ENCODE results near the gene AKT3. TPM values are rescaled to one million over a fixed set of nuclear protein-coding genes. Genes with fewer than 3 reads are reported as not detected.
"Not testable (repeated sequence)": the region's sequence is repeated elsewhere in the genome, so short reads cannot be mapped to it uniquely, and the experiment has no call there.

Gene AKT3
- total RNA-seq, 1 experiment from 2014 or later: 35.8 TPM

DNA sequence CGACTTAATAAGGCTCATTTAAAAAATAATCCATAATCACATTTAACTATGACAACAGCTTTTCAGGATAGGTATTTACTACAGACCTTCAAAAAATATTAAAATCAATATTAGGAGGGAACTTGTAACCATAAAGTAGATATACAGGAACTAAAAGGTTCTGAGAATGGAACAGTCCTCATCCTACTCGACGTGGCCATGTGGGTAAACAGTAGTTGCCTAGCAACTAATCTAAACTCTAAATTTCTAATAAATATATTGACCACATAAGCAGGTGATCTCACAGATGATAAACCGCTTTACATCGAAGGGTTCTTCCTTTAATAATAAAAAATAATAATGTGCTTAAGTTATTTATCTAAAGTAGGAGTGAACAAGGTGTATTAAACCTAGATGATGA, 7.9 kb downstream of the AKT3 start:
- DNase-seq (ENCODE audit: low read depth): no peak

- DNase-seq (ENCODE audit: low read depth): no peak
Measured at GRCh38 chr1:243841507-243841906, 8.5 kb downstream of the AKT3 start.

DNA sequence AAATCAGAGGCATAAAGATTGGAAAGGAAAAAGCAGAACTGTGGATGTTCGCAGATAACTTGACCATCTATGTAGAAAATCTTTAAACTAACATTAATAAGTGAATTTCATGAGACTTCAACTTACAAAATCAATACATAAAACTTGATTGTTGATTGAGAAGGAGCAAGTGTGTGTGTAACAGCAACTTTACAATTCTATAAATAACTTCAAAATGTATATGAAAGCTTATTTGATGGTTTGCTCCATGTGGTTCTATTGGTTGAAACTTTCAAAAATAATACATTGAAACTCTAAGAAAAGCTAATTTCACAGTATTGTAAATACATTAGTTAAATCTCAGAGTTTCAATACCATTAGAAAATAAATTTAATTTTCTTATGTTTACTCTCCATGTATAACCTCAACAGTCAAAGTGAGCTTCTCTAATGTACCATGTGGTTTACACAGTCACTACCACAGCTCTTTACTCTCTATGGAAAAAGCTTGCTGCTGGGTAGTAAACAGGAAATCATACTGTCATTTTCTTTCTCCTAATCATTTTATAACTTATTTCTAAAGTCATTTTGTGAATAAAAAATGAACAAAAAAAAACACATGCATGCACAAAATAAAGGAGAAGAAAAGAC, 12.0 kb downstream of the AKT3 start:
- DNase-seq (ENCODE audit: low read depth): no peak

GRCh38 chr1:243834130-243834529, 15.9 kb downstream of the AKT3 start:
- no peak for DNase-seq (ENCODE audit: low read depth)

GRCh38 chr1:243831463-243831862, 18.6 kb downstream of the AKT3 start:
- DNase-seq (ENCODE audit: low read depth): no peak

DNA sequence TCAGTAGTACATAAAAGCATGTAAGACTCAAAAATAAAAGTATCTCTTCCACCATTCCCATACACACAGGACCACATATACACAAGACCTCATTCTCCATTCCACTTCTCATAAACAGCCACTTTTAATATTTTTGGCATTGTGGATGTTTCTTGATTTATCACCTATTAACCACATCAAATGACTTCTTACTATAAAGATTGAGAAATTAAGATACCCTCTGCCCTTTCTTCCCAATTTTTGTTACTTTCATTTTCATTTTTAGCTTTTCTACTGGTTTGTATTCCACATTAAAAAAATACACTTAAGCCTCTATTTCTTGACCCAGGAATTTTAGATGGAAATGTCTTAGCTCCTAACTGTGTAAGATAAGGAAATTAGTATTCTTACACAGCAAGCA, 22.8 kb downstream of the AKT3 start:
- DNase-seq (ENCODE audit: low read depth): no peak

DNA sequence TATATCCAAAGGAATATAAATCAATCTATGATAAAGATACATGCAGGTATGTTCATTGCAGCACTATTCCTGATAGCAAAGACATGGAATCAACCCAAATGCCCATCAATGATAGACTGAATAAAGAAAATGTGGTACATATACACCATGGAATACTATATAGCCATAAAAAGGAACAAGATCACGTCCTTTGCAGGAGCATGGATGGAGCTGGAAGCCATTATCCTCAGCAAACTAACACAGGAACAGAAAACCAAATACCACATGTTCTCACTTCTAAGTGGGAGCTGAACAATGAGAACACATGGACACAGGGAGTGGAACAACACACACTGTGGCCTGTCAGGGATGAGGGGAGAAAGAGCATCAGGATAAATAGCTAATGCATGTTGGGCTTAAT, 25.1 kb downstream of the AKT3 start:
- DNase-seq (ENCODE audit: low read depth): not testable (repeated sequence)

GRCh38 chr1:243821177-243821680, 28.8 kb downstream of the AKT3 start:
- DNase-seq (ENCODE audit: low read depth): no peak

- DNase-seq (ENCODE audit: low read depth): no peak
Measured at GRCh38 chr1:243819438-243819839, 30.6 kb downstream of the AKT3 start.

DNA sequence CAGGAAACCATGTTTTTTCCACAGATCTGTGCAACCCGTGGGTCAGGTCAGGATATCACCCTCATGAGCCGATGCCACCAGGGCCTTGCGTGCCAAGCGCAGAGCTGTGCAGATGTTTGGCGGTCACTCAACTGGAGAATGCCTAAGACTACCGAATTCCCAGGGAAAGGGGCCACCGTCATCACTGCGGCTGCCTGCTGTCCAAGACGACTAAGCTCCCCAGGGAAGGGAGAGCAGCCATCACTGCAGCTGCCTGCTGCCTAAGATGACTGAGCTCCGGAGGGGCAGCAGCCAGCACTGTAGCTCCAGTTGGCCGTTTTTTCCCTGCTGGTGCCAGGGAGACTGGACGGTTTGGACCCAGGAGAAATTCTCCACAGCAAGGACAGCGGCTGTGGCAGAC, 31.1 kb downstream of the AKT3 start:
- DNase-seq (ENCODE audit: low read depth): no peak

GRCh38 chr1:243814718-243815117, 35.3 kb downstream of the AKT3 start:
- DNase-seq (ENCODE audit: low read depth): no peak

GRCh38 chr1:243807346-243807745, 42.7 kb downstream of the AKT3 start:
- not testable (repeated sequence) for DNase-seq (ENCODE audit: low read depth)

DNA sequence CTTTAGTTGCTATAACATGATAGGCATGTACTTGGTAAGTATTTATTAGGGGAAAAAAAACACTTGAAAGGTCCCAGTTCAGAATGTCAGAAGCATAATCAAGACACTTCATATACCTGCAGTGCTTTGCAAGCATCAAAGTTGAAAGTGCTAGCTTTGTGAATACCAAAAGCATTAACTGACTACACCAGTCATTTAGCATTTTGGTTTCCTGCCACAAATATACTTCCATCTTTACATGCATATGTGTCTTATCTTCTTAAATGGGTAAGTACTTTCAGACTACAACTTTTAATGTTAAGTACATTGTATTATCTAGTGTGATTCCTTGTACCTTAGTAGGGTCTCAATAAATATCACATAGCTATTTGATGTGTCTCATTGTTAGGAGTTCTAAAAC, 43.7 kb downstream of the AKT3 start:
- DNase-seq (ENCODE audit: low read depth): no peak

DNA sequence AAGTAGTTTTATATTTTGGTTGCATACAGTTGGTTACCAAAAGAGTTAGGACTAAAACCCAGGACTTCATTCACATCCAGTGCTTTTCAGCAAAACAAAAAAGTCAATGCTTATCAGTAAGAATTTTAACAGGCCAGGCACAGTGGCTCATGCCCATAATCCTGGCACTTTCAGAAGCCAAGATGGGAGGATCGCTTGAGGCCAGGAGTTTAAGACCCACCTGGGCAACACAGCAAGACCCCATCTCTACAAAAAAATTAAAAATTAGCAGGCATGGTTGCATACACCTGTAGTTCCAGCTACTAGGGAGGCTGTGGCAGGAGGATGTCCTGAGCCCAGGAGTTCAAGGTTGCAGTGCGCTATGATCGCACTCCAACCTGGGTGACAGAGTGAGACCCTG, 47.3 kb downstream of the AKT3 start:
- no peak for DNase-seq (ENCODE audit: low read depth)

GRCh38 chr1:243801378-243801777, 48.7 kb downstream of the AKT3 start:
- DNase-seq (ENCODE audit: low read depth): no peak

DNA sequence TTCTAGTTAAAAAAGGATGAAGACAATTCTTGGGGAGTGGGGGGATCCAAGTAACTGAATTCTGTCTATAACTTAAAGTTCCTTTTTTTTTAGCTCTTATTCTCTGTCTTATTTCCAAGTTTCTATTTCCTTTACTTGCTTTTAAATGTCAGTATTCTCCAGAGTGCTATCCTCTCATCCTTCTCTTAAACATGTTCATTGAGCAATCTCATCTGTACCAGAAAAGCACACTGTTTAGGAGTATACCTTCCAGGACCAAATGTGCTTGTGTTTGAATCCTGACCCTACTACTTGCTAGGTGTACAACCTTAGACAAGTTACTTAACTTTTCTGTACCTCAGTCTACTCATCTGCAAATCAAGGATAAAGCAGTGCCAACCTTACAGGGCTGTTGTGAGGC, 50.1 kb downstream of the AKT3 start:
- no peak for DNase-seq (ENCODE audit: low read depth)

DNA sequence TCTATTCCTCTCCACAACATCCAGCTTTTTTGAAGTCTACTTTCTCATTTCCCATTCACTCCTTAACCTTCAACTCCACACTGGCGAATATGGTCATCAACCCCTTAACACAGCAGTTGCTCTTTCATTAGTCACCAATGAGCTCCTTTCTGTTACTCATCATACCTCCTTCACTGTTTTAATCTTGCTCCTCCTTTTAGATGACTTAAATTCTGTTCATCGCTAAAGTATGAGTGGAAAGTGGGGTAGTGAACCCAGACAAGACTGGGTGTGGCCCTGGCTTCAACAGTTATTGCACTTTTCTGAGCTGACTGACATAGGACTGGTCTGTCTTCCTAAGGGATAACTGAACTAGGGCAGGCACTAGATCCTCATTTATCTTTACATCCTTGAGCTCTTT, 51.3 kb downstream of the AKT3 start:
- DNase-seq (ENCODE audit: low read depth): peak; percentile 93

GRCh38 chr1:243796016-243796415, 54.0 kb downstream of the AKT3 start:
- no peak for DNase-seq (ENCODE audit: low read depth)

- no peak for DNase-seq (ENCODE audit: low read depth)
Measured at GRCh38 chr1:243793298-243793697, 56.7 kb downstream of the AKT3 start.

DNA sequence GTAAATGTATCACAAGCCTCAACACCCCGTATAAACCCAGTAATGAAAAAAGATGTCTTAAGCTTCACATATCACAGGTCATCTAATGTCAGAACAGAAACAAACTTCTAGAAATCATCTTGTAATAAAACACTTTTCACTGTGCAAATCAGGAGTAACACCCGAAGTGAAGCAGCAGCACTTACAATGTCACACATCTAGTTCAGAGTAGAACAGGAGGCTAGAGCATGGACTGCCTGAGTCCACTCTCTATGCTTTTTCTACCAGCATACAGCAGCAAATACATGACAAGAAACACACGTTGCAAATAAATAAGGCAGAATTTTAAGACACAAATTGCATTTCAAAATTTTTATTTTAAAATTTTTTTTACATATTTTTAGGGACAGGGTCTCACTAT, 57.2 kb downstream of the AKT3 start:
- no peak for DNase-seq (ENCODE audit: low read depth)

DNA sequence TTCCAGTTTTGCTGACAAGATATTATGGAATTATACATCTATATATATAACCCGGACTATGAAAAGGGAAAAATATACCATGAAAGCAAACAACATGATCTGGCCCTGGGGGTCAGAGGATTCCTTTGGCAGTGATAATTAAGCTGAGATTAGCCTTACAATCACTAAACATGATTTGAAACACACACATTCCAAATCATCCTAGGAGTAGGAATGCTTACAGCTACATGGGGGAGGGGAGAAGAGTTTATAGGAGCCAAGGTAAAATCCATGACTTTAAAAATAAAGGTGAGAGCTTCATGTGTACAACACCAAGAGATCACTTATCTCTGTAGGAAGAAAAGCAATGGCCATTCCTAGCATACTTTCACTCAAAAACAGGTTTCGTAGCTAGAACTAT, 57.6 kb downstream of the AKT3 start:
- DNase-seq (ENCODE audit: low read depth): no peak

- no peak for DNase-seq (ENCODE audit: low read depth)
Measured at GRCh38 chr1:243791586-243792267, 58.3 kb downstream of the AKT3 start.

- no peak for DNase-seq (ENCODE audit: low read depth)
Measured at GRCh38 chr1:243790404-243790803, 59.6 kb downstream of the AKT3 start.

- DNase-seq (ENCODE audit: low read depth): no peak
Measured at GRCh38 chr1:243786531-243786930, 63.5 kb downstream of the AKT3 start.
